Caco-2 (cell line): Measurements from ENCODE around the gene TMEM131. TPM values are rescaled to one million over a fixed set of nuclear protein-coding genes. Genes with fewer than 3 reads are reported as not detected.
A peak's percentile ranks its signal among the peaks of the same experiment; 100 is the strongest.

ENCODE experiments used
- BruUV-seq: library from RNA; stranded (reverse); fragments of 400-500 nt; replicated peaks from 2 replicates; lab custom pipeline; 2021; lab: Mats Ljungman, UMichigan
- CTCF ChIA-PET: fragments of 300-600 bp; sonication (Branson Sonifier 250); formaldehyde crosslinking; loops from one replicate; lab custom pipeline; 2022; ENCODE audit warnings: antibody characterized with exemption; lab: Charles Lee
- POLR2A ChIA-PET: fragments of 300-600 bp; sonication (Branson Sonifier 250); formaldehyde crosslinking; loops from one replicate; lab custom pipeline; 2022; ENCODE audit warnings: antibody characterized with exemption; lab: Charles Lee
- DNase-seq, 2 experiments: peaks; one replicate each; pipeline versions ENCODE4 v3.0.0 to v3.0.0-alpha.2; 2020 to 2022
- H3K27me3 ChIP-seq: replicated peaks from 2 replicates; pipeline ENCODE4 v1.6.0; 2011; ENCODE audit warnings: low read length; ENCODE audit not compliant: control insufficient read depth, insufficient read depth
- H3K36me3 ChIP-seq: 2 replicates; pipeline ENCODE4 v1.5.1; 2011; ENCODE audit warnings: low read length; ENCODE audit not compliant: control insufficient read depth, insufficient read depth
- H3K4me1 ChIP-seq: fragments of 250-450 bp; sonication (Bioruptor Pico); 2 replicates; pipeline ENCODE4 v1.5.1; 2020; ENCODE audit warnings: mild to moderate bottlenecking
- H3K4me3 ChIP-seq: 2 replicates; pipeline ENCODE4 v1.5.1; 2011; ENCODE audit warnings: low read depth, mild to moderate bottlenecking, control low read depth, low read length
- H3K9me3 ChIP-seq: fragments of 250-450 bp; sonication (Bioruptor Pico); 2 replicates; pipeline ENCODE4 v1.5.1; 2020; ENCODE audit warnings: mild to moderate bottlenecking, moderate library complexity
- H3K27ac Mint-ChIP-seq: one replicate; pipeline ENCODE4 v1.8.0; 2022; ENCODE audit warnings: mixed read lengths; ENCODE audit not compliant: unreplicated experiment
- H3K27me3 Mint-ChIP-seq: one replicate; pipeline ENCODE4 v1.8.0; 2022; ENCODE audit warnings: mixed read lengths; ENCODE audit not compliant: insufficient read depth, unreplicated experiment
- H3K36me3 Mint-ChIP-seq: one replicate; pipeline ENCODE4 v1.8.0; 2022; ENCODE audit warnings: mild to moderate bottlenecking, mixed read lengths; ENCODE audit not compliant: insufficient read depth, unreplicated experiment
- H3K4me1 Mint-ChIP-seq: one replicate; pipeline ENCODE4 v1.8.0; 2022; ENCODE audit warnings: low read depth, mixed read lengths; ENCODE audit not compliant: unreplicated experiment
- H3K4me3 Mint-ChIP-seq: one replicate; pipeline ENCODE4 v1.8.0; 2022; ENCODE audit warnings: mild to moderate bottlenecking, moderate library complexity, mixed read lengths; ENCODE audit not compliant: unreplicated experiment
- H3K9me3 Mint-ChIP-seq: one replicate; pipeline ENCODE4 v1.8.0; 2022; ENCODE audit warnings: mixed read lengths; ENCODE audit not compliant: unreplicated experiment
- intact Hi-C: fragments of 100-400 bp; cut with micrococcal nuclease; formaldehyde crosslinking; loops from one replicate; pipeline ENCODE4 v1.10.0; 2022; ENCODE audit not compliant: unreplicated experiment
- total RNA-seq: library from RNA; stranded (reverse); gene quantifications from 2 replicates; pipeline ENCODE4 v1.2.3, GENCODE V29; 2022
- TF ChIP-seq, protein P1 (sequence below), 2 experiments: fragments of 200-600 bp in 1 of 2; IDR thresholded peaks; 1 replicate in 1 of 2; 2 replicates in 1 of 2; pipeline versions ENCODE4 v1.5.1 to v1.8.0; 2011 to 2022; ENCODE audit warnings: antibody characterized with exemption in 1 of 2, control low read depth in 1 of 2, inconsistent platforms in 1 of 2, low read depth in 1 of 2, low read length in 1 of 2, mild to moderate bottlenecking in 1 of 2, moderate library complexity in 1 of 2; ENCODE audit not compliant: insufficient read depth in 1 of 2, severe bottlenecking in 1 of 2, unreplicated experiment in 1 of 2

TMEM131 gene
- total RNA-seq, 1 experiment from 2014 or later: 36.3 TPM

DNA sequence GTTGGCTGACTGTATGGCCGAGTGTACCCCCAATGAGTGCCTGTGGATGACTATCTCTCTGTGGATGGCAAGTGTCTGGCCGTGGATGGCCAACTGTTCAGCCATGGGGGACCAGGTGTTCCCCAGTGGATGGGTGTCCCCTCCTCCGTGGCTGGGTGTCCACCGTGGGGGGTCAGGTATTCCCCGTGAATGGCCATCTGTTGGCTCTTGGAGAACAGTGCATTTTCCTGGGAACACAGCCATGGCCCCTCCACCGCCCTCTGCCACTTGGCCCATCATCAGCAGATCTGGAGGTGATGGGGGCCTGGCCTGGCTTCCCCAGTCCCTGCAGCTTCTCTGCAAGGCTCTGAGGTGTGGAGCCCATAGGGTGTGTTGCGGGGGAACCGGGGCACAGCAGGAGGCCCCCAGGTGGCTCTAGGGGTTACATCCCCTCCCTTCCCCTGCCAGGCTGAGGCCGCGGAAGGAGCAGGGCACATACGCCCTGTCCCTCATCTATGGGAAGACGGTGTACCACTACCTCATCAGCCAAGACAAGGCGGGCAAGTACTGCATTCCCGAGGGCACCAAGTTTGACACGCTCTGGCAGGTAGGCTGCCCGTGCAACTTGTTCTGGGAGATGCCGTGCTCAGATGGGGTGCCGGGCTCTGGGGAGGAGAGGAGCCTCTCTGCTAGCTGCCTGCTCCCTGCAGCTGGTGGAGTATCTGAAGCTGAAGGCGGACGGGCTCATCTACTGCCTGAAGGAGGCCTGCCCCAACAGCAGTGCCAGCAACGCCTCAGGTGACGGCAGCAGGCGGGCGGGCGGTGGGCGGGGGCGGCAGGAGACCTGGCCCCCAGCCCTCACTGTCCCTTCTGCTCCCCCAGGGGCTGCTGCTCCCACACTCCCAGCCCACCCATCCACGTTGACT lies 263.1 kb downstream of the TMEM131 start:
- ChIA-PET POLR2A (no interaction called here), CTCF (no interaction called here)
- Mint-ChIP-seq H3K9me3 (peaks cover 11% of the 10 kb centered on the region), H3K27me3 (no peaks in the 10 kb centered on the region), H3K27ac (no peak overlapping the region), H3K36me3 (no peaks in the 10 kb centered on the region), H3K4me1 (peaks cover 5% of the 10 kb centered on the region), H3K4me3 (no peak overlapping the region)
- TF ChIP-seq, protein P1, sequence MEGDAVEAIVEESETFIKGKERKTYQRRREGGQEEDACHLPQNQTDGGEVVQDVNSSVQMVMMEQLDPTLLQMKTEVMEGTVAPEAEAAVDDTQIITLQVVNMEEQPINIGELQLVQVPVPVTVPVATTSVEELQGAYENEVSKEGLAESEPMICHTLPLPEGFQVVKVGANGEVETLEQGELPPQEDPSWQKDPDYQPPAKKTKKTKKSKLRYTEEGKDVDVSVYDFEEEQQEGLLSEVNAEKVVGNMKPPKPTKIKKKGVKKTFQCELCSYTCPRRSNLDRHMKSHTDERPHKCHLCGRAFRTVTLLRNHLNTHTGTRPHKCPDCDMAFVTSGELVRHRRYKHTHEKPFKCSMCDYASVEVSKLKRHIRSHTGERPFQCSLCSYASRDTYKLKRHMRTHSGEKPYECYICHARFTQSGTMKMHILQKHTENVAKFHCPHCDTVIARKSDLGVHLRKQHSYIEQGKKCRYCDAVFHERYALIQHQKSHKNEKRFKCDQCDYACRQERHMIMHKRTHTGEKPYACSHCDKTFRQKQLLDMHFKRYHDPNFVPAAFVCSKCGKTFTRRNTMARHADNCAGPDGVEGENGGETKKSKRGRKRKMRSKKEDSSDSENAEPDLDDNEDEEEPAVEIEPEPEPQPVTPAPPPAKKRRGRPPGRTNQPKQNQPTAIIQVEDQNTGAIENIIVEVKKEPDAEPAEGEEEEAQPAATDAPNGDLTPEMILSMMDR (IDR thresholded peaks at IDR 0.05; ENCODE audit: insufficient read depth in 1 of 2, low read depth in 1 of 2, low read length in 1 of 2, severe bottlenecking in 1 of 2, unreplicated experiment in 1 of 2): no peak
- H3K4me3 ChIP-seq: no peak overlapping the region
- no peaks in the 10 kb centered on the region for H3K36me3 ChIP-seq
- peak in 1 of 2 experiments; percentile 31 for DNase-seq
- no peaks in the 10 kb centered on the region for H3K27me3 ChIP-seq
- H3K4me1 ChIP-seq: no peaks in the 10 kb centered on the region
- intact Hi-C loops: no loop called here
- H3K9me3 ChIP-seq: peaks cover 10% of the 10 kb centered on the region
- no TSS peak for BruUV-seq

DNA sequence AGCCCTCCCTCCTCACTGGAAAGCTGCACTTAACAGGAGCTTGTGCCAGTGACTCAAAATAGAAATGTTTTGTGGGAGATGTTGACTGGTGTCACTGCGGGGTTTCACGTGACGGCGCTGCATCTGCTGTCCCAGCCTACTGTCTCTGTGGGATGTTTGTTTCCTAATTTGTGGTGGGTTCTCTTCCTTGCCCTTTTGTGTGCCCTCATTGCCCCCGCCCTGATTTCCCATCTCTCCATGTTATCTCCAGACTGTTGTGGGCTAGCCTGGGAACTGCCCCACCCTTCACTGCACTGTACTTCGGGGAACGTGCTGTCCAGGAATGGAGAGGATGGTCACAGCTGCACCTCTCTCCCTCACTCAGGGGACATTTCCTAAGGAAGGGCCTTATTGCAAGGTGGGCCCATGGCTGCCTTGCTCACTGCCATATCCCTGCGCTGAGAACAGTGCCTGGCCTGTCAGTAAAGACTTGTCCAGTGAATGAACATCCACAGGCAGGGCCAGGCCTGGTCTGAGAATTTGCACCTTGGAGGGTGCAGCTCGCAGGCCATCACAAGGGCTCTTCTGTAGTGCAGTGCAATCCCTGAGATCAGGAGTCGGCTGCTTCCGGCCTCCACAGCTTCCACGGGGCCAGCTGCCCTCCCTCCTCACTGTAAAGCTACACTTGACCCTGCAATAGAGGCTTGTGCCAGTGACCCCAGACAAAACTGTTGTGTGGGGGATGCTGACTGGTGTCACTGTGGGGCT lies 264.3 kb downstream of the TMEM131 start:
- no TSS peak for BruUV-seq

DNA sequence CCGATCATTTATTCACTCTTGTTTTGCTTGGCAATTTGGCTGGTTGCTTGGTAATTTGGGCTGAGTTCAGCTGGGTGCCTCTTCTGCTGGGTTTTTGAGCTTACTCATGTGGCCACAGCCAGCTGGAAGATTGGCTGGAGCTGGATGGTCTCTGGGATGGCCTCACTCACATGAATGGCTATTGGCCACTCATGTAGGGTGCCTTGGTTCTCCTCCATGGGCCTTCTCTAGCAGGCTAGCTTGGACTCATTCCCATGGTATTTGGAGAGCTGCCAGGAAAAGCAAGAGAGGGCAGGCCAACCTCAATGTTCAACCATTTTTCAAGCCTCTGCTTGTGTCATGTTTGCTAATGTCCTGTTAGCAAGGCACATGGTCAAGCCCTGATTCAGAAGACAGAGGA lies 265.5 kb downstream of the TMEM131 start:
- ChIA-PET CTCF (no interaction called here), POLR2A (no interaction called here)
- H3K27me3 Mint-ChIP-seq: no peaks in the 10 kb centered on the region
- BruUV-seq: no TSS peak
- H3K4me1 Mint-ChIP-seq: peaks cover 10% of the 10 kb centered on the region
- intact Hi-C loops: no loop called here
- H3K4me3 Mint-ChIP-seq: no peak overlapping the region
- Histone ChIP-seq H3K4me3 (no peak overlapping the region), H3K27me3 (no peaks in the 10 kb centered on the region), H3K36me3 (no peaks in the 10 kb centered on the region), H3K9me3 (peaks cover 10% of the 10 kb centered on the region), H3K4me1 (no peaks in the 10 kb centered on the region)
- no peak for DNase-seq
- TF ChIP-seq, protein P1 (IDR thresholded peaks at IDR 0.05; ENCODE audit: insufficient read depth in 1 of 2, low read depth in 1 of 2, low read length in 1 of 2, severe bottlenecking in 1 of 2, unreplicated experiment in 1 of 2): no peak
- H3K27ac Mint-ChIP-seq: no peak overlapping the region
- H3K36me3 Mint-ChIP-seq: no peaks in the 10 kb centered on the region
- H3K9me3 Mint-ChIP-seq: peaks cover 18% of the 10 kb centered on the region

More for the DNA sequence above, 264.3 kb downstream of the TMEM131 start:
- Histone ChIP-seq H3K36me3 (no peaks in the 10 kb centered on the region), H3K4me3 (no peak overlapping the region), H3K9me3 (peaks cover 10% of the 10 kb centered on the region), H3K4me1 (no peaks in the 10 kb centered on the region), H3K27me3 (no peaks in the 10 kb centered on the region)
- ChIA-PET CTCF (no interaction called here), POLR2A (no interaction called here)
- H3K9me3 Mint-ChIP-seq: peaks cover 18% of the 10 kb centered on the region
- peaks cover 10% of the 10 kb centered on the region for H3K4me1 Mint-ChIP-seq
- no peaks in the 10 kb centered on the region for H3K36me3 Mint-ChIP-seq
- H3K27me3 Mint-ChIP-seq: no peaks in the 10 kb centered on the region
- intact Hi-C loops: no loop called here
- no peak overlapping the region for H3K4me3 Mint-ChIP-seq
- TF ChIP-seq, protein P1 (IDR thresholded peaks at IDR 0.05; ENCODE audit: insufficient read depth in 1 of 2, low read depth in 1 of 2, low read length in 1 of 2, severe bottlenecking in 1 of 2, unreplicated experiment in 1 of 2): no peak
- DNase-seq: peak in 1 of 2 experiments; percentile 14
- no peak overlapping the region for H3K27ac Mint-ChIP-seq
